ENCODE measurements around the gene GAL3ST2.
"Not testable (repeated sequence)": the region's sequence is repeated elsewhere in the genome, so short reads cannot be mapped to it uniquely, and the experiment has no call there.

Gene GAL3ST2

GRCh38 chr2:241775223-241776177, 1.1 kb upstream of the GAL3ST2 start:
- Histone ChIP-seq H3K27me3 (ENCODE audit: control insufficient read depth, insufficient read depth, low read length) (no peaks in the 10 kb centered on the region), H3K4me1 (peaks cover 15% of the 10 kb centered on the region), H3K9ac (no peak overlapping the region), H3K4me2 (ENCODE audit: low read length) (no peak overlapping the region), H2AFZ (no peak overlapping the region), H3K36me3 (ENCODE audit: control insufficient read depth, insufficient read depth, low read length) (no peaks in the 10 kb centered on the region), H3K4me3 (ENCODE audit: low read depth, low read length) (no peak overlapping the region), H3K27ac (no peak overlapping the region), H3K9me3 (ENCODE audit: control insufficient read depth, low read length) (no peaks in the 10 kb centered on the region), H3K79me2 (no peaks in the 10 kb centered on the region)
- TF ChIP-seq, protein P1, sequence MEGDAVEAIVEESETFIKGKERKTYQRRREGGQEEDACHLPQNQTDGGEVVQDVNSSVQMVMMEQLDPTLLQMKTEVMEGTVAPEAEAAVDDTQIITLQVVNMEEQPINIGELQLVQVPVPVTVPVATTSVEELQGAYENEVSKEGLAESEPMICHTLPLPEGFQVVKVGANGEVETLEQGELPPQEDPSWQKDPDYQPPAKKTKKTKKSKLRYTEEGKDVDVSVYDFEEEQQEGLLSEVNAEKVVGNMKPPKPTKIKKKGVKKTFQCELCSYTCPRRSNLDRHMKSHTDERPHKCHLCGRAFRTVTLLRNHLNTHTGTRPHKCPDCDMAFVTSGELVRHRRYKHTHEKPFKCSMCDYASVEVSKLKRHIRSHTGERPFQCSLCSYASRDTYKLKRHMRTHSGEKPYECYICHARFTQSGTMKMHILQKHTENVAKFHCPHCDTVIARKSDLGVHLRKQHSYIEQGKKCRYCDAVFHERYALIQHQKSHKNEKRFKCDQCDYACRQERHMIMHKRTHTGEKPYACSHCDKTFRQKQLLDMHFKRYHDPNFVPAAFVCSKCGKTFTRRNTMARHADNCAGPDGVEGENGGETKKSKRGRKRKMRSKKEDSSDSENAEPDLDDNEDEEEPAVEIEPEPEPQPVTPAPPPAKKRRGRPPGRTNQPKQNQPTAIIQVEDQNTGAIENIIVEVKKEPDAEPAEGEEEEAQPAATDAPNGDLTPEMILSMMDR (IDR thresholded peaks at IDR 0.05), result no peak

- H3K27me3 ChIP-seq (ENCODE audit: control insufficient read depth, insufficient read depth, low read length), result no peaks in the 10 kb centered on the region
- no peak overlapping the region for H3K27ac ChIP-seq
- H3K79me2 ChIP-seq, result no peaks in the 10 kb centered on the region
- H3K4me3 ChIP-seq (ENCODE audit: low read depth, low read length), result no peak overlapping the region
- no peaks in the 10 kb centered on the region for H3K36me3 ChIP-seq (ENCODE audit: control insufficient read depth, insufficient read depth, low read length)
- no peak overlapping the region for H3K9ac ChIP-seq
- TF ChIP-seq, protein P1 (IDR thresholded peaks at IDR 0.05), result no peak
- no peaks in the 10 kb centered on the region for H3K9me3 ChIP-seq (ENCODE audit: control insufficient read depth, low read length)
- no peak overlapping the region for H3K4me2 ChIP-seq (ENCODE audit: low read length)
- H2AFZ ChIP-seq, result no peak overlapping the region
- H3K4me1 ChIP-seq, result peaks cover 4% of the 10 kb centered on the region
Observed at GRCh38 chr2:241777170-241777685, 606 bp downstream of the GAL3ST2 start.

DNA sequence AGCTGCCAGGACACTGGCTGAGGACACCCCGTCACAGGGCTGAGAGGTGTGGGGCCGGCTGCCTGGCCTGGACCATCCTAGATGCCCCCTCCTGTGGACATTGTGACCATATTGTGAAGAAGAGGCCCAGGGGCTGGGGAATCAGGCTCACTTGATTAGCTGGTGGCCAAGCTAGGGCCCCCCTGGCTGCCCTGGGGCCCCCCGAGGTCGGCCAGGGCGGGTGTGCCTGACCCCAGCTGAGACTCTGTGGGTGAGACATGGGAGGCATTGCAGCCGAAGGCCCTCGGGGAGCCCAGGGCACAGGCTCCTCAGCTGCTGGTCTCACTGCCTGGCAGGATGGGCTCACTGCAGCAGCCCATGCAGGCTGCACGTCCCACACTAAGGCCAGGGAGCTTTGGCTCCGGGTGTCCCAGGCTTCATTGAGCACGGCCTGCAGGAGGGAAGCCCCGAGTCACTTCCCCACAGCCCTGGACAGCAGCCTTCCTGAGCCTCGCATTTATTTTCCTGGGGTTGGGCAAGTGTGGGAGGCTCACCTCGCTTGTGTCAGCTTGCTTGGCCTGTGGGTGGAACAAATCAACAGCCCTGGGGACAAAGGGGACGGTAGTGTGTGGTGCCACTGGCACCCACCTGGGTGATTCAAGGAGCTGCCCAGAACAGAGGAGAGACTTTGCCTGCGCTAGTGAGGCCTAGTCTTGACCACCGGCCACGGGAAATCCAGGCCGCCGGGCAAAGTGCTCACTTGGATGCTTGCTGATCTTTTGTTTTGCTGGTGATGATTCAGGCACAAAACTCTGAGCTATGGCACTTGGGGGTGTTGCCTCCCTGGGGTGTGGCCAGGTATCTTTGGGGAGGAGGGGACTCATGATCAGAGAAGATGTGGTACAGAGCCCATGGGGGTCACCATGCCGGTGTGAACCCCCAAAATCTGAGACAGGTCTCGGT, 1.3 kb downstream of the GAL3ST2 start:
- no peak overlapping the region for H3K9ac ChIP-seq
- no peaks in the 10 kb centered on the region for H3K79me2 ChIP-seq
- H2AFZ ChIP-seq, result no peak overlapping the region
- H3K4me1 ChIP-seq, result no peaks in the 10 kb centered on the region
- TF ChIP-seq, protein P1 (IDR thresholded peaks at IDR 0.05), result no peak
- no peak overlapping the region for H3K27ac ChIP-seq
- no peak overlapping the region for H3K4me3 ChIP-seq (ENCODE audit: low read depth, low read length)
- no peaks in the 10 kb centered on the region for H3K27me3 ChIP-seq (ENCODE audit: control insufficient read depth, insufficient read depth, low read length)
- H3K9me3 ChIP-seq (ENCODE audit: control insufficient read depth, low read length), result no peaks in the 10 kb centered on the region
- H3K4me2 ChIP-seq (ENCODE audit: low read length), result no peak overlapping the region
- H3K36me3 ChIP-seq (ENCODE audit: control insufficient read depth, insufficient read depth, low read length), result no peaks in the 10 kb centered on the region

- H3K27me3 ChIP-seq (ENCODE audit: control insufficient read depth, insufficient read depth, low read length), result no peaks in the 10 kb centered on the region
- no peaks in the 10 kb centered on the region for H3K4me1 ChIP-seq
- H2AFZ ChIP-seq, result no peak overlapping the region
- no peak overlapping the region for H3K4me3 ChIP-seq (ENCODE audit: low read depth, low read length)
- TF ChIP-seq, protein P1 (IDR thresholded peaks at IDR 0.05), result no peak
- no peak overlapping the region for H3K27ac ChIP-seq
- H3K79me2 ChIP-seq, result no peaks in the 10 kb centered on the region
- H3K9me3 ChIP-seq (ENCODE audit: control insufficient read depth, low read length), result no peaks in the 10 kb centered on the region
- H3K36me3 ChIP-seq (ENCODE audit: control insufficient read depth, insufficient read depth, low read length), result no peaks in the 10 kb centered on the region
- no peak overlapping the region for H3K4me2 ChIP-seq (ENCODE audit: low read length)
- H3K9ac ChIP-seq, result no peak overlapping the region
Observed at GRCh38 chr2:241780939-241781569, 4.4 kb downstream of the GAL3ST2 start.

GRCh38 chr2:241782053-241782452, 5.4 kb downstream of the GAL3ST2 start:
- H2AFZ ChIP-seq; H3K79me2 ChIP-seq; H3K4me1 ChIP-seq; H3K9ac ChIP-seq; H3K4me3 ChIP-seq (ENCODE audit: low read depth, low read length); H3K27ac ChIP-seq; H3K36me3 ChIP-seq (ENCODE audit: control insufficient read depth, insufficient read depth, low read length); H3K9me3 ChIP-seq (ENCODE audit: control insufficient read depth, low read length); H3K4me2 ChIP-seq (ENCODE audit: low read length); H3K27me3 ChIP-seq (ENCODE audit: control insufficient read depth, insufficient read depth, low read length): not testable (repeated sequence)

All from parathyroid adenoma (tissue), 2 donors.